Kidney tubule cell (primary cell): ENCODE results near the gene COQ8A.

Source experiments
- DNase-seq: peaks from one replicate; pipeline ENCODE4 v3.0.0-alpha.2; 2018; ENCODE audit warnings: low spot score

Gene COQ8A

GRCh38 chr1:227032396-227032795 is 92.3 kb downstream of the COQ8A start:
- no peak for DNase-seq

GRCh38 chr1:227033880-227034279 is 93.8 kb downstream of the COQ8A start:
- no peak for DNase-seq

GRCh38 chr1:227035316-227035715 is 95.2 kb downstream of the COQ8A start:
- DNase-seq, result no peak

DNA sequence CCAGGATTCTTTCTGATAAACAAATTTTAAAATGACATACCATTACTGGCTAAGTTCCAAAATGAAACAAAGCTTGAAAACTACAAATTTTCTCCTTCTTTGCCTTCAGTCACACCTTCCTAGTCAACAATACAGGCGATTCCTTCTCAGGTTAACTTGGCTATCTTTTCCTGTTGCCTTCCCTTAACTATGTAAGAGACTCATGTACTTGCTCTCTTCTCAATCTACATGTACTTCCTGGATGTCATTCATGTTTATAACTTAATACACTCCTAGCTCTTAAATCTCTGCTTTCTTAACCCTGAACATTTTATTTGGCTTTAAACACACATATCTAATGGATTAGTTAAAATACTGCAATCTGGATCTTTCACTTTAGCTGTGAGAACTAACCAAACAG is 97.0 kb downstream of the COQ8A start:
- no peak for DNase-seq
